Left ventricle myocardium inferior (tissue), 1 donor: ENCODE measurements around the gene DLG2. TPM values are rescaled to one million over a fixed set of nuclear protein-coding genes. Genes with fewer than 3 reads are reported as not detected.

ENCODE experiments used
- DNase-seq: peaks from one replicate; pipeline ENCODE4 v3.0.0-alpha.2; 2020
- H3K27ac ChIP-seq: fragments of 200-600 bp; replicated peaks from 2 replicates; pipeline ENCODE4 v1.8.0; 2021
- H3K27me3 ChIP-seq: fragments of 200-600 bp; 2 replicates; pipeline ENCODE4 v1.8.0; 2021; ENCODE audit warnings: low read depth
- H3K36me3 ChIP-seq: fragments of 200-600 bp; 2 replicates; pipeline ENCODE4 v1.8.0; 2021
- H3K4me1 ChIP-seq: fragments of 200-600 bp; 2 replicates; pipeline ENCODE4 v1.8.0; 2021
- H3K4me3 ChIP-seq: fragments of 200-600 bp; 2 replicates; pipeline ENCODE4 v1.8.0; 2021; ENCODE audit warnings: mild to moderate bottlenecking, moderate library complexity
- H3K9me3 ChIP-seq: fragments of 200-600 bp; replicated peaks from 2 replicates; pipeline ENCODE4 v1.8.0; 2021
- intact Hi-C: fragments of 100-400 bp; cut with micrococcal nuclease; formaldehyde crosslinking; loops from one replicate; pipeline ENCODE4 v1.11.0; 2022
- total RNA-seq: library from RNA; stranded (reverse); fragmentation: NEBNext Ultra II Directional; extraction: Animal tissue kit (Norgen Biotek cat#: 25700); gene quantifications from one replicate; pipeline ENCODE4 v1.2.1, GENCODE V29; 2021
- TF ChIP-seq, protein P1 (sequence below): fragments of 200-600 bp; IDR thresholded peaks from 2 replicates; pipeline ENCODE4 v1.8.0; 2021; ENCODE audit warnings: antibody characterized with exemption, mild to moderate bottlenecking, borderline replicate concordance
- donor health status: DM: no; HTN: yes; CAD: no; lungs with severe emphysema.

DLG2 gene
- total RNA-seq, 1 donor from 2014 or later: 6.5 TPM

DNA sequence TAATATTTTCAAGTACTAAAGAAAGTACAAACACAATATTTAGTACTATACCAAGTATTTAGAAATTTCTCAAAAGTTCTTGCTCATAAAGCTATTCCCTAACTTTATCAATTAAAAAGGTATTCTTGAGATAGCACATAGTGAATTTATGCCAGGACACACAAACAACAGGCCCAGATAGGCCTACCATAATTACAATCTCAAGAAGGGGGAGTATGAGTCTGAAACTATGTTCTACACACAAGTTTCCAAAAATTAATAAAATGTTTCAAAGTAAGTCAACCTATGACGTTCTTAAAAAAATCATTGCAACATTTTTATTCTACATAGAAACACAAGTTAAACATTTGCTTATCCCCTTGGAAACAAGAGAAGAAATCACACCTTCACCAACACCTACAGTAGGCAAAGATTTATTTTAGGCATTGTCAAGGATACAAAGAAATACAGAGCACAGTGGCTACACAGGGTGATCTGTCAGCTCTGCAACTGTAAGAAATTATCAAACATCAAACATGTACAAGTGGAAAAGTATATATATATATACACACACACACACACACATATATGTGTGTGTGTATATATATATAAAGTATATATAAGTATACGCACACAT lies 1497.1 kb downstream of the DLG2 start:
- Histone ChIP-seq H3K36me3 (no peaks in the 10 kb centered on the region), H3K27ac (no peak overlapping the region), H3K27me3 (no peaks in the 10 kb centered on the region), H3K4me1 (no peaks in the 10 kb centered on the region), H3K4me3 (no peak overlapping the region), H3K9me3 (no peaks in the 10 kb centered on the region)
- intact Hi-C loops: no loop called here
- no peak for DNase-seq
- TF ChIP-seq, protein P1, sequence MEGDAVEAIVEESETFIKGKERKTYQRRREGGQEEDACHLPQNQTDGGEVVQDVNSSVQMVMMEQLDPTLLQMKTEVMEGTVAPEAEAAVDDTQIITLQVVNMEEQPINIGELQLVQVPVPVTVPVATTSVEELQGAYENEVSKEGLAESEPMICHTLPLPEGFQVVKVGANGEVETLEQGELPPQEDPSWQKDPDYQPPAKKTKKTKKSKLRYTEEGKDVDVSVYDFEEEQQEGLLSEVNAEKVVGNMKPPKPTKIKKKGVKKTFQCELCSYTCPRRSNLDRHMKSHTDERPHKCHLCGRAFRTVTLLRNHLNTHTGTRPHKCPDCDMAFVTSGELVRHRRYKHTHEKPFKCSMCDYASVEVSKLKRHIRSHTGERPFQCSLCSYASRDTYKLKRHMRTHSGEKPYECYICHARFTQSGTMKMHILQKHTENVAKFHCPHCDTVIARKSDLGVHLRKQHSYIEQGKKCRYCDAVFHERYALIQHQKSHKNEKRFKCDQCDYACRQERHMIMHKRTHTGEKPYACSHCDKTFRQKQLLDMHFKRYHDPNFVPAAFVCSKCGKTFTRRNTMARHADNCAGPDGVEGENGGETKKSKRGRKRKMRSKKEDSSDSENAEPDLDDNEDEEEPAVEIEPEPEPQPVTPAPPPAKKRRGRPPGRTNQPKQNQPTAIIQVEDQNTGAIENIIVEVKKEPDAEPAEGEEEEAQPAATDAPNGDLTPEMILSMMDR: no peak

DNA sequence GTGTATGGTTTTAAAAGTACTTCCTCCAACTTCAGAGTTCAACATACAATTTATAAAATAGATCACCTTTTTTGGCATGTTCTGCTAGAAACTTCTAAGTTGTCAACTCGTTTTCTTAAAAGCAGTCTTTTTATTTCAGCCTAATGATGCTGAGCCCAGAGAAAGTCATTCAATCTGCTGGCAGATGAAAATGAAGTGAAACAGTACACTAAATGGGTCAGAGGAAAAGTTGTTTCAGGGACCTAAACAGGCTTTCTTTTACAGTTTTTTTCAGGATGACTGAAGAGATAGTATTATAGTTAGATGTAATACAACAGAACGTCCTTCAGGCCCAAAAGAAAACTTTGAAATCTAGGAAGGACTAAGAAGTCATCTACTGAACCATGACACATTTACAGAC lies 1498.3 kb downstream of the DLG2 start:
- Histone ChIP-seq H3K4me1 (no peaks in the 10 kb centered on the region), H3K36me3 (no peaks in the 10 kb centered on the region), H3K4me3 (no peak overlapping the region), H3K27ac (no peak overlapping the region), H3K27me3 (no peaks in the 10 kb centered on the region), H3K9me3 (no peaks in the 10 kb centered on the region)
- intact Hi-C loops: no loop called here
- DNase-seq: no peak
- TF ChIP-seq, protein P1: no peak

DNA sequence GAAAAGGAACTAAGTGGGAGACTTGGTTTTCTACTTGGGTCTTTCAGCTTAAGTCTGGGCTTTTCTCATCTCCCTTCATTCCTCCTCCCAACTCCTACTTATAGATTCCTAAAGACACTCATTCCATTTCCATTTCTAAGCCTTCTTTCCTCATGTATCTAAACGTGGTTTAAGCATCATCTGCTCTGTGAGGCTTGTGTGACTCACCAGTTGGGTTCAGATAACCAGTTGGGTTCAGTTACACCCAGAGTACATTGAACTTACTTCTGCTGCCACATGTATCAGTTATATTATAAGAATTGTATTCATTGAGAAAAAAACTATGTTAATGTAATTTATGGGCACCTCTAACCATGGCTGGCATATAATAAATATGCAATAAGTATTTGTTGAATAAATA lies 1509.8 kb downstream of the DLG2 start:
- peaks cover 12% of the 10 kb centered on the region for H3K9me3 ChIP-seq
- no peak overlapping the region for H3K4me3 ChIP-seq
- no peak overlapping the region for H3K27ac ChIP-seq
- H3K4me1 ChIP-seq: no peaks in the 10 kb centered on the region
- intact Hi-C loops: no loop called here
- no peak for DNase-seq
- TF ChIP-seq, protein P1: no peak
- no peaks in the 10 kb centered on the region for H3K36me3 ChIP-seq
- H3K27me3 ChIP-seq: no peaks in the 10 kb centered on the region

DNA sequence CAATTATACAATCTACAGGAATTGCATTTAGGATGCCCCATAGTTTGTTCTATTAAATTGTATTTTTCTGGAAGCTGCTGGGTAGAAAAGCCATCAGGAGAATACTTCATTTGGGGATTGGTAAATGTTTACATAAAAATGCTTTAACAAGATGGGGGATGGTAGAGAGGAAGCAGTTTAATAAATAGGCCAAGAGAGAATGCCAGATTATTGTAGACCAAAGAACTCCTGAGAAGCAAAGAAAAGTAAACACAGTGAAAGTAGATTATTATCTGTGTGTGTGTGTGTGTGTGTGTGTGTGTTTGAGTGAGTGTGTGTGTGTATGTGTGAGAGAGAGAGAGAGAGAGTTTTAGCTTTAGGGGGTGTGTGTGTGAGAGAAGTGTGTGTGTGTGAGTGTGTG lies 1520.6 kb downstream of the DLG2 start:
- intact Hi-C loops: no loop called here
- H3K4me1 ChIP-seq: no peaks in the 10 kb centered on the region

DNA sequence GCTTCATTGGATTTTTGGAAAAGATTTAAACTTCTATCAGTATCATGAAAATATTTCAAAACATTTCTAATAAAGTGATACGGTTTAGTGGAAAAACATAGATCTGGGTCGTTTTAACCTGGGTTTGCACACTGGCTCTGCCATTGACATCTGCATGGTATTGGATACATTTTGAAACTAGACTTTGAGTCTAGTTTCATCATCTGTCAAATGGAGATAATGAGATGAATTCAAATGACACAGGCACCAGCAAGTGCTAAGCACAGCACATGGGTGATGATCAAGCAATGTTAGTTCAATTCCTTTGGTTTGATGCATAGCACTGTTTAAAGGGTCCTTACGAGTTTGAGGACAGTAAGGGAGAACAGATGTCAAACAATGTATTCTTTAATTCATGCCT lies 1522.0 kb downstream of the DLG2 start:
- no peaks in the 10 kb centered on the region for H3K4me1 ChIP-seq
- no peak overlapping the region for H3K4me3 ChIP-seq
- no peaks in the 10 kb centered on the region for H3K36me3 ChIP-seq
- TF ChIP-seq, protein P1: no peak
- no peak overlapping the region for H3K27ac ChIP-seq
- H3K27me3 ChIP-seq: no peaks in the 10 kb centered on the region
- intact Hi-C loops: no loop called here
- no peak for DNase-seq
- peaks cover 6% of the 10 kb centered on the region for H3K9me3 ChIP-seq

More for the DNA sequence above, 1520.6 kb downstream of the DLG2 start:
- Histone ChIP-seq H3K27me3 (no peaks in the 10 kb centered on the region), H3K36me3 (no peaks in the 10 kb centered on the region), H3K27ac (no peak overlapping the region), H3K4me3 (no peak overlapping the region), H3K9me3 (peaks cover 6% of the 10 kb centered on the region)
- DNase-seq: no peak
- TF ChIP-seq, protein P1: no peak
